Measurements from ENCODE around the gene WDR83. TPM values are rescaled to one million over a fixed set of nuclear protein-coding genes. Genes with fewer than 3 reads are reported as not detected.
"Not testable (repeated sequence)": the region's sequence is repeated elsewhere in the genome, so short reads cannot be mapped to it uniquely, and the experiment has no call there.

WDR83 gene
- polyA plus RNA-seq, 4 donors = 12.0 to 30.5 (median 22.5) TPM

GRCh38 chr19:12655546-12655945 is 11.1 kb upstream of the WDR83 start:
- DNase-seq (ENCODE audit: low read depth in 4 of 4, low spot score in 2 of 4) = no peak

DNA sequence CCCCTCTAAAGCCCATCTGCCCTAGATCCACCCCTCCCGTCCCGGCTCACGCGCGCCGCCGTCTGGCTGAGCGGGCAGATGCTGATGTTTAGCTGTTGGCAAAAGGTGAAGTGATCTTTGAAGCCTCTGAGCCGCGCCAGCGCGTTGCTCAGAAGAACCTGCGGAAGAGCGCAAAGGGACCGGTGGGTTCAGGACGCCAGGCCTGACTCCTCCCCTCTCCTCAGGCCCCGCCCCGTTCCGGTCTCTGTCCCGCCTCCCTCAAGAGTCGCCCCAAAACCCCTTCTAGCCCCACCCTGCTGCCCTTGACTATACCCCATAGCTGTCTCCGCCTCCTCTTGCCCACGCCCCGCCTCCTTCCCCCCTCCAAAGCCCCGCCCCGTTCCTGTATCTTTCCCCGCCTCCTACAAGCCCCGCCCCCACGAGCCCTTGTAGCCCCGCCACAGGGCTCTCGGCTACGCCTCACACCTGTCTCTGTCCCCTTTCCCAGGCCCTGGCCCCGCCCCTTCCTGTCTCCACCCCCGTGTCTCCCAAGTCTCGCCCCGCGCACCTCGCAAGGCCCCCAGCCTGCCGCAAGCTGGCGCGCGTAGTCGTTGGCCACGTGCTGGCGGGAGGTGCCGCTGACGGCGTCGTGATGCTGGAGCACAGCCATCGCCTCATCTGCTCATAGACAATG is 9.6 kb upstream of the WDR83 start:
- DNase-seq (ENCODE audit: low read depth in 4 of 4, low spot score in 2 of 4) = no peak

DNA sequence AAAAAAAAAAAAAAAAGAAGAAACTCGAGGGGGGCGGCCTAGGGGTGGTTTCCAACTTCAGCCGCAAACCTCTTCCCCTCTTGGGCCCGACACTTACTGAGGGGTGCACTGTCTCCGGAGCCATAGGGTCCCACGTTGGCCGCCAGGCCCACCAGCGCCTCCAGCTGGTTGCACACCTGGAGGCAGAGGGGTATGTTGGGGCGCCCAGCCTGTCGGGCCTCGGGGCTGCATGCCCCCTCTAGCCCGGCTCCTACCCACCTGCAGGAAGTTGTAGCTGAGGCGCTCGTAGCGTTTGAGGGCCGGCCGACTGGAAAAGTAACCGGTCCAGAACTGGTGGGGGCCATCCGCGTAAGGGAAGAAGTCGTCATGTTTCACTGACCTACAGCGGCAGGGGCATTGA is 8.6 kb upstream of the WDR83 start:
- DNase-seq (ENCODE audit: low read depth in 4 of 4, low spot score in 2 of 4) = no peak

GRCh38 chr19:12660980-12661379 is 5.6 kb upstream of the WDR83 start:
- no peak for DNase-seq (ENCODE audit: low read depth in 4 of 4, low spot score in 2 of 4)

DNA sequence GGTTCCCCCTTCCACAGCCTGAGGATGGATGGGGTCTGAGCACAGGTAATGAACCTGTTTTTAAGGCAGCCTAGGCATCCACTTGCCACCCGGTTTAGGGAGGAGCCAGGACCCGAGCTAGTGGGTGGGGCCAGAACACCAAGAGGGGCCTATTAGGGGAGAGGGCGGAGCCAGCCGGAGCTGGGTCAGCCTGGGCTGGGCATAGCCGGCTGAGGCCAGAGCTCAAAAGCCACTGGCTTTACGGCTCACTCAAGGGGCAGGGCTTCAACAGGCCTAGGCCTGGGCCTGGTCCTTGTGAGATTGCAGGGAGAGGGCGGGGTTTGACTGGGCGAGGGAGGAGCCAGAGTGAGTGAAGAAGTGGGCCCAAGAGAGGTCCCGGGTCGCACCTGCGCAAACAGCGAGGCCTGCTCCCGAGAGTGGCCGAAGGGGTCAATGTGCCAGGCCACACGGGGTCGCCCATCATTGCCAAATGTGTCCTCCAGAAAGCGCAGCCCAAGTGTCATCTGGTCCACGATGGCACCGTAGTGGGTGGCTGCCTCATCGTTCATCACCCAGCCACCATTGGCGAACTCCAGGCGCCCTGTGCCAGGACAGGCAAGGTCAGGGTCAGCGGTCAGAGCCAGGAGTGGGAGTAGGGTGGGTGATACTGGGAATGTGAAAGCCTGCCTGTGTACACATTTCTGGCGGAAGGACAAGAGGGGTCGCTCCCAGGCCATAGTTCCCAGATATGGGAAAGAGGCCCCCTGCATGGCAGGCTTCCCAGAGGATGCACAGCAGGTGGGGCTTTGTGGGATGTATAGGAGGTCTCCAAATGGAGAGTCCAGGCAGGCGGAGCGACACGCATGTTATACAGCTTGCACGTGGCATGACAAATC is 2.0 kb upstream of the WDR83 start:
- no peak for DNase-seq (ENCODE audit: low read depth in 4 of 4, low spot score in 2 of 4)

- no peak for DNase-seq (ENCODE audit: low read depth in 4 of 4, low spot score in 2 of 4)
Observed at GRCh38 chr19:12665281-12665573, 1.4 kb upstream of the WDR83 start.

- no peak for DNase-seq (ENCODE audit: low read depth in 4 of 4, low spot score in 2 of 4)
Observed at GRCh38 chr19:12665671-12666264, 839 bp upstream of the WDR83 start.

GRCh38 chr19:12667731-12668302 is 1.2 kb downstream of the WDR83 start:
- no peak for DNase-seq (ENCODE audit: low read depth in 4 of 4, low spot score in 2 of 4)

DNA sequence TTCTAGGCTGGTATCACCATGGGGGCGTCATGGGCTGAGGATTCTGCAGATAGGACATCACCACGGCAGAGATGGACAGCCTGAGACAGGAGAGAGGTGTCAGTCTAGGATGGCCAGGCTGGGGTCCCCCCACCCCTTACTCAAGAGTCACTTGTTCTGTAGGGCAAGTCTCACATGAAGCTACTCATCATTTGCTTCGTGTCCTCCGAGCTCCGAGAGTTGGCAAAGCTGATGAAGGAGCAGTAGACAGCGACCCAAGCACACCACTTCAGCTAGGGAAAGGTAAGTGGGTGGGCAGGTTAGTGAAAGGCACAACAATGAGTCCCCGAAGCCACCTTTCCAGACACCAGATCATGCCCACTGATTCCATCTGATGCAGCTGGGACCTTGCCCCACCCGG is 1.7 kb downstream of the WDR83 start:
- no peak for DNase-seq (ENCODE audit: low read depth in 4 of 4, low spot score in 2 of 4)

DNA sequence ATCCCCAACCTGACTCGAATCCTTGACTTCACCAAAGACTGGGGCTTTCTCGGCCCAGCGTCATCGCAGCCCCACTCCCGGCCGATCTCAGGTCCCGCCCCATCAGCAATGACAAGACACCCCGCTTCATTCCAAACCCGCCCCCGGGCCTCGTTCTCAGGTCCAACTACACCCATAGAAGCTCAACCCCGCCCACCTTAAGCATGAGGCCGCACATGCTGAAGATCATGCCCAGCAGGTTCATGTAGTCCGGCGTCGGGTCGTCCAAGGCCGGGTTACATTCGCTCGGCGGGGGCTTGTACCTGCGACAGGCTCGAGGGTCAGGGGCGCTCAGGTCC is 2.3 kb downstream of the WDR83 start:
- no peak for DNase-seq (ENCODE audit: low read depth in 4 of 4, low spot score in 2 of 4)

GRCh38 chr19:12669270-12670158 is 2.9 kb downstream of the WDR83 start:
- DNase-seq (ENCODE audit: low read depth in 4 of 4, low spot score in 2 of 4) = peak; percentile 74 to 98 (median 80)

DNA sequence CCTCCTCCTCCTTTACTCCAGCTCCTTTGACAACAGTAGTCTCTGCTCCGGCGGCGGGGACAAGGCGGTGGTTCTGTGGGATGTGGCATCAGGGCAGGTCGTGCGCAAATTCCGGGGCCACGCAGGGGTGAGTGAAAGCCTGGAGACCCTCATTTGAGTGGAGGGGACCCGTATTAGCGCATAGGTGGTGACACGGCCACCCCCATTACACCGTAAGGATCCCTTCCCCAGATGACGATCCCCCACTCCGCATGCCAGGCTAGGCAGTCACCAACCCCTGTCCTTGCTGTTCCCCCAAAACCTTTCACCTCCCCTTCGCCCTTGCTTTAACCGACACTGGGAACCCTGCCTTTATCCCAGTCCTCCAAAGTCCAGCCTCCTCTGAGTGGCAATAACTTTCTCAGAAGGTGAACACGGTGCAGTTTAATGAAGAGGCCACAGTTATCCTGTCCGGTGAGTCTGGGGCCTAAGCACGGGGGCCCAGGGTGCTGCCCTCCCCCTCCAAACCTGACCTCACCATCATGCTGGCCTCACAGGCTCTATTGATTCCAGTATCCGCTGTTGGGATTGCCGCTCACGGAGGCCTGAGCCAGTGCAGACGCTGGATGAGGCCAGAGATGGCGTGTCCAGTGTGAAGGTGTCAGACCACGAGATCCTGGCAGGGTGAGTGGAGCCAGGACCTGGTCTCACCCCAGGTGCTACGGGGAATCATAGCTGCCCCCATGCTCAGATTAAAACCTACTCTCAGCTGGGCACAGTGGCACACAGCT is 3.7 kb downstream of the WDR83 start:
- DNase-seq (ENCODE audit: low read depth in 4 of 4, low spot score in 2 of 4) = no peak

DNA sequence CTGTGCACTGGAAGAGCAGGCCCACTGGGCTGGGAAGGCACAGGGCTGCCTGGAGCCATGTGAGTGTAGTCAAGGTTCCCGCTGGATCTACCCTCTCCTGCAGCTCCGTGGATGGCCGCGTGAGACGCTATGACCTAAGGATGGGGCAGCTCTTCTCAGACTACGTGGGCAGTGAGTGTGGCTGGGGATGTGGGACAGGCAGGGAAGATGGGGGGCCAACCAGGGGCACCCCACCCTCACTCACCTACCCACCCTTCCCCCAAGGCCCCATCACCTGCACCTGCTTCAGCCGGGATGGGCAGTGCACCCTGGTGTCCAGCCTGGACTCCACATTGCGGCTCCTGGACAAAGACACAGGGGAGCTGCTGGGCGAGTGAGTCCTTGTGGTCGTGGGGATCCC is 6.1 kb downstream of the WDR83 start:
- DNase-seq (ENCODE audit: low read depth in 4 of 4, low spot score in 2 of 4) = no peak

GRCh38 chr19:12675399-12675798 is 8.8 kb downstream of the WDR83 start:
- no peak for DNase-seq (ENCODE audit: low read depth in 4 of 4, low spot score in 2 of 4)

- no peak for DNase-seq (ENCODE audit: low read depth in 4 of 4, low spot score in 2 of 4)
Observed at GRCh38 chr19:12675940-12676339, 9.3 kb downstream of the WDR83 start.

DNA sequence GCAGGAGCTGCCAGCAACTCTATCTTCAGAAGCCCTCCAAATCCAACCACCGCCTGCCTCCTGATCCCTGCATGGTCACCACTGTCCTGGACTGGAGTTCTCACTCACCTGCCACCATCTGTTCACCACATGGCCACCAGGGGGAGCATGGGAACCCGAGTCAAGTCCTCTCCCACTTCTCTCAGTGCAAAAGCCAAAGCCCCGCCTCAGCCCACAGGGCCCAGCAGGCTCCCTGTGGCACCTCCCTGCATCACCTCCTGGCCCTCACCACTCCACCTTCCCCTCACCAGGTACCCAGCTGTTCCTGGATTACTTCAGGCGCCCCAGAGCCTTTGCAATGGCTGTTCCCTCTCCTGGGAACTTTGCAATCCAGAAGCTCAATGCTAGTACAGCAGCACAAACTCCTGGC is 9.8 kb downstream of the WDR83 start:
- DNase-seq (ENCODE audit: low read depth in 4 of 4, low spot score in 2 of 4) = peak in 1 of 4 donors; percentile 73

GRCh38 chr19:12676928-12677327 is 10.3 kb downstream of the WDR83 start:
- no peak for DNase-seq (ENCODE audit: low read depth in 4 of 4, low spot score in 2 of 4)

DNA sequence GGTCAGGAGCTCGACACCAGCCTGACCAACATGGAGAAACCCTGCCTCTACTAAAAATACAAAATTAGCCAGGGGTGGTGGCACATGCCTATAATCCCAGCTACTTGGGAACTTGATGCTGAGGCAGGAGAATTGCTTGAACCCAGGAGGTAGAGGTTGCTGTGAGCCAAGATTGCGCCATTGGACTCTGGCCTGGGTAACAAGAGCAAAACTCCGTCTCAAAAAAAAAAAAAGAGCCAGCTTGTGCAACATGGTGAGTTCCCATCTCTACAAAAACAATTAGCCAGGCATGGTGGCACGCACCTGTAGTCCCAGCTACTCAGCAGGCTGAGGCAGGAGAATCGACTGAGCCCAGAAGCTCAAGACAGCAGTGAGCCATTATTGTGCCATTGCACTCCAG is 11.4 kb downstream of the WDR83 start:
- DNase-seq (ENCODE audit: low read depth in 4 of 4, low spot score in 2 of 4) = not testable (repeated sequence)

DNA sequence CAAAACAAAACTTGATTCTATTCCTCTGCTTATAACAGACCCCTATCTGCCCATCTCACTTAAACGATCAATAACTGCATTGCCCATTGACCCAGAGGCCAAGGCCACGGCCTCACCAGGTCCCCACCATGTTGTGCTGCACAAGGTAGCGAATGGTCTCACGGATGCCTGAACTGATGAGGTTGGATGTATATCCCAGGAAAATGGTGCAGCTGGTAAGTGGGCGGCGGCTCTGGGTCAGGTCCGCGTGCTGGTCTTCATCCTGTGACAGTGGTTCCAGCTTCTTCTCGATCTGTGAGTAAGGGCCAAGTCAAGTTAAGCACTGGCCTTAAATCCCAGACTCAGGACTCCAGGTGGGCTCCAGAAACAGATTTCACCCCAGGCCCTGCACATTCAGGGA is 13.4 kb downstream of the WDR83 start:
- DNase-seq (ENCODE audit: low read depth in 4 of 4, low spot score in 2 of 4) = no peak
